GM23248 (cell line): Measurements from ENCODE around the gene CTBP2. TPM values are rescaled to one million over a fixed set of nuclear protein-coding genes. Genes with fewer than 3 reads are reported as not detected.

Experiments used
- DNase-seq: peaks from one replicate; pipeline ENCODE4 v3.0.0-alpha.2; 2015
- H2AFZ ChIP-seq: fragments of 200-600 bp; sonication (generic); 2 replicates; pipeline ENCODE4 v1.6.1; 2016; ENCODE audit warnings: antibody characterized with exemption
- H3F3A ChIP-seq: fragments of 200-600 bp; sonication (generic); 2 replicates; pipeline ENCODE4 v1.6.1; 2016; ENCODE audit warnings: mild to moderate bottlenecking, antibody characterized with exemption, mixed run types; ENCODE audit not compliant: insufficient read depth
- H3K27ac ChIP-seq: fragments of 200-600 bp; sonication (generic); 2 replicates; pipeline ENCODE4 v1.5.1; 2016; ENCODE audit warnings: mild to moderate bottlenecking
- H3K27me3 ChIP-seq: fragments of 200-600 bp; sonication (generic); replicated peaks from 2 replicates; pipeline ENCODE4 v1.6.1; 2016; ENCODE audit warnings: mild to moderate bottlenecking; ENCODE audit not compliant: insufficient read depth
- H3K36me3 ChIP-seq: fragments of 200-600 bp; sonication (generic); 2 replicates; pipeline ENCODE4 v1.6.1; 2016; ENCODE audit warnings: low read depth, mild to moderate bottlenecking
- H3K4me1 ChIP-seq: fragments of 200-600 bp; sonication (generic); 2 replicates; pipeline ENCODE4 v1.6.1; 2016; ENCODE audit warnings: mild to moderate bottlenecking; ENCODE audit not compliant: insufficient read depth
- H3K4me2 ChIP-seq: fragments of 200-600 bp; sonication (generic); one replicate; pipeline ENCODE4 v1.6.1; 2016; ENCODE audit warnings: mild to moderate bottlenecking; ENCODE audit not compliant: unreplicated experiment
- H3K4me3 ChIP-seq: fragments of 200-600 bp; sonication (generic); 2 replicates; pipeline ENCODE4 v1.5.1; 2016; ENCODE audit warnings: mild to moderate bottlenecking
- H3K79me2 ChIP-seq: fragments of 200-600 bp; sonication (generic); 2 replicates; pipeline ENCODE4 v1.6.1; 2016; ENCODE audit warnings: mild to moderate bottlenecking; ENCODE audit not compliant: insufficient read depth
- H3K9ac ChIP-seq: fragments of 200-600 bp; sonication (generic); 2 replicates; pipeline ENCODE4 v1.6.1; 2016; ENCODE audit warnings: mild to moderate bottlenecking
- H3K9me2 ChIP-seq: fragments of 200-600 bp; sonication (generic); 2 replicates; pipeline ENCODE4 v1.6.1; 2016; ENCODE audit warnings: mixed run types, mild to moderate bottlenecking, moderate library complexity; ENCODE audit not compliant: insufficient read depth
- H3K9me3 ChIP-seq: fragments of 200-600 bp; sonication (generic); one replicate; pipeline ENCODE4 v1.6.1; 2017; ENCODE audit warnings: low read depth
- H4K20me1 ChIP-seq: fragments of 200-600 bp; sonication (generic); 2 replicates; pipeline ENCODE4 v1.6.0; 2016; ENCODE audit not compliant: insufficient read depth
- EZH2 ChIP-seq: fragments of 200-600 bp; sonication (generic); IDR thresholded peaks from 2 replicates; pipeline ENCODE4 v1.6.1; 2018; ENCODE audit warnings: antibody characterized with exemption, mild to moderate bottlenecking; ENCODE audit not compliant: insufficient read depth, poor library complexity, severe bottlenecking
- EZH2phosphoT487 ChIP-seq: fragments of 200-600 bp; sonication (generic); IDR thresholded peaks from 2 replicates; pipeline ENCODE4 v1.6.1; 2018; ENCODE audit warnings: antibody characterized with exemption, moderate library complexity, mild to moderate bottlenecking, low read depth; ENCODE audit not compliant: insufficient read depth
- WGBS, 2 experiments: methylation state at CpG; one replicate each; pipeline ENCODE4 v1.1.6; 2015 to 2017; ENCODE audit warnings: low lambda C conversion rate in 2 of 2, low coverage in 1 of 2; ENCODE audit errors: missing lambda C conversion rate in 2 of 2; 5-methylcytosine and 5-hydroxymethylcytosine counted together
- in situ Hi-C: fragments of 300-500 bp; cut with MboI; formaldehyde crosslinking; loops from 2 replicates; pipeline ENCODE4 v1.15.0; 2020
- polyA plus RNA-seq: library from polyadenylated mRNA; unstranded; fragments of >200 nt; fragmentation: Nextera tagmentation; extraction: Ambion mirVana; gene quantifications from 2 replicates; pipeline ENCODE4 v1.2.1, GENCODE V29; 2016
- total RNA-seq: library from RNA; depleted of rRNA; stranded (reverse); fragments of >200 nt; shearing (Covaris generic); gene quantifications from 2 replicates; pipeline ENCODE4 v1.2.3, GENCODE V29; 2014

The CTBP2 gene
- total and polyA plus RNA-seq, 2 experiments from 2014 or later, result 52.0 to 65.5 TPM

- Histone ChIP-seq H3K9me3 (no peaks in the 10 kb centered on the region), H3K27me3 (no peaks in the 10 kb centered on the region), H3K36me3 (peaks cover 23% of the 10 kb centered on the region; the same call in 1 of the 2 replicates), H3K4me1 (no peaks in the 10 kb centered on the region), H4K20me1 (0 out of 2 replicates have a peak, but pooled peaks cover 15% of the 10 kb centered on the region), H3K4me2 (no peak overlapping the region), H3K9ac (no peak overlapping the region), H3K27ac (no peak overlapping the region), H3K9me2 (no peaks in the 10 kb centered on the region), H3K4me3 (no peak overlapping the region), H2AFZ (no peak overlapping the region), H3F3A (peaks cover 14% of the 10 kb centered on the region; the same call in 1 of the 2 replicates), H3K79me2 (peaks cover 96% of the 10 kb centered on the region)
- in situ Hi-C loops, result no loop called here
- DNase-seq, result no peak
- TF ChIP-seq EZH2phosphoT487 (no peak), EZH2 (no peak)
- 74 to 77% methylated on average over 4 of the region's 4 CpGs for WGBS, 2 experiments
These were observed 182.6 kb downstream of the CTBP2 start for GRCh38 chr10:124977648-124978375.

- no peak for TF ChIP-seq EZH2
- no peak for TF ChIP-seq EZH2phosphoT487
- Histone ChIP-seq H3K36me3 (peaks cover 23% of the 10 kb centered on the region; the same call in 1 of the 2 replicates), H3K4me1 (no peaks in the 10 kb centered on the region), H3K9me3 (no peaks in the 10 kb centered on the region), H2AFZ (no peak overlapping the region), H3F3A (0 out of 2 replicates have a peak, but pooled peaks cover 8% of the 10 kb centered on the region), H3K79me2 (peaks cover 96% of the 10 kb centered on the region), H4K20me1 (0 out of 2 replicates have a peak, but pooled peaks cover 15% of the 10 kb centered on the region), H3K9me2 (no peaks in the 10 kb centered on the region), H3K9ac (no peak overlapping the region), H3K4me3 (no peak overlapping the region), H3K27me3 (no peaks in the 10 kb centered on the region), H3K4me2 (no peak overlapping the region), H3K27ac (no peak overlapping the region)
- 96 to 98% methylated on average over 3 of the region's 3 CpGs for WGBS, 2 experiments
- in situ Hi-C loops, result no loop called here
- no peak for DNase-seq
These were observed 183.2 kb downstream of the CTBP2 start for GRCh38 chr10:124977161-124977560.

GRCh38 chr10:124975977-124976514 lies 184.3 kb downstream of the CTBP2 start:
- Histone ChIP-seq H3K4me3 (no peak overlapping the region), H3K9me2 (no peaks in the 10 kb centered on the region), H3F3A (peaks cover 8% of the 10 kb centered on the region), H3K4me2 (no peak overlapping the region), H3K9me3 (no peaks in the 10 kb centered on the region), H3K9ac (no peak overlapping the region), H4K20me1 (0 out of 2 replicates have a peak, but pooled peaks cover 15% of the 10 kb centered on the region), H2AFZ (no peak overlapping the region), H3K36me3 (peaks cover 23% of the 10 kb centered on the region; the same call in 1 of the 2 replicates), H3K79me2 (peaks cover 96% of the 10 kb centered on the region), H3K4me1 (no peaks in the 10 kb centered on the region), H3K27ac (no peak overlapping the region), H3K27me3 (no peaks in the 10 kb centered on the region)
- 97 to 98% methylated on average over 5 of the region's 5 CpGs for WGBS, 2 experiments
- in situ Hi-C loops, result no loop called here
- no peak for TF ChIP-seq EZH2phosphoT487
- TF ChIP-seq EZH2, result no peak
- DNase-seq, result no peak

GRCh38 chr10:124974131-124974530 lies 186.2 kb downstream of the CTBP2 start:
- H3K27ac ChIP-seq, result no peak overlapping the region
- no peak overlapping the region for H3K4me3 ChIP-seq
- no peak overlapping the region for H3K4me2 ChIP-seq
- no peak overlapping the region for H2AFZ ChIP-seq
- H3K36me3 ChIP-seq, result peaks cover 19% of the 10 kb centered on the region; the same call in 1 of the 2 replicates
- no peaks in the 10 kb centered on the region for H3K9me2 ChIP-seq
- WGBS, 2 experiments, result 83 to 89% methylated on average over 5 of the region's 5 CpGs
- TF ChIP-seq EZH2phosphoT487 (no peak), EZH2 (no peak)
- DNase-seq, result no peak
- in situ Hi-C loops, result no loop called here
- no peaks in the 10 kb centered on the region for H3K4me1 ChIP-seq
- H3K79me2 ChIP-seq, result peaks cover 96% of the 10 kb centered on the region
- H3K9ac ChIP-seq, result no peak overlapping the region
- H4K20me1 ChIP-seq, result 0 out of 2 replicates have a peak, but pooled peaks cover 4% of the 10 kb centered on the region
- H3K9me3 ChIP-seq, result no peaks in the 10 kb centered on the region
- peaks cover 2% of the 10 kb centered on the region for H3F3A ChIP-seq
- H3K27me3 ChIP-seq, result no peaks in the 10 kb centered on the region
